GM23338 (cell line): ENCODE data around the gene TERT. TPM values are rescaled to one million over a fixed set of nuclear protein-coding genes. Genes with fewer than 3 reads are reported as not detected.

ENCODE experiments used
- ATAC-seq: fragments of 200-7000 bp; cut with Tn5 transposase; 3 replicates; pipeline ENCODE4 v1.9.1; 2020
- DNase-seq: peaks from one replicate; pipeline ENCODE4 v3.0.0-alpha.2; 2015; ENCODE audit warnings: low spot score
- H2AFZ ChIP-seq: fragments of 200-600 bp; sonication (generic); 2 replicates; pipeline ENCODE4 v1.8.0; 2016; ENCODE audit warnings: antibody characterized with exemption, mild to moderate bottlenecking, moderate library complexity
- H3F3A ChIP-seq: fragments of 200-600 bp; sonication (generic); replicated peaks from 2 replicates; pipeline ENCODE4 v1.8.0; 2017; ENCODE audit warnings: antibody characterized with exemption, mixed run types, low read depth
- H3K27ac ChIP-seq: fragments of 200-600 bp; sonication (generic); 2 replicates; pipeline ENCODE4 v1.6.1; 2016; ENCODE audit warnings: low read depth
- H3K27me3 ChIP-seq: fragments of 200-600 bp; sonication (generic); 2 replicates; pipeline ENCODE4 v1.8.0; 2016; ENCODE audit warnings: mild to moderate bottlenecking, mixed run types, moderate library complexity; ENCODE audit not compliant: insufficient read depth
- H3K36me3 ChIP-seq: fragments of 200-600 bp; sonication (generic); 2 replicates; pipeline ENCODE4 v1.8.0; 2016; ENCODE audit warnings: mild to moderate bottlenecking; ENCODE audit not compliant: insufficient read depth
- H3K4me1 ChIP-seq: fragments of 200-600 bp; sonication (generic); 2 replicates; pipeline ENCODE4 v1.8.0; 2016; ENCODE audit warnings: mild to moderate bottlenecking, moderate library complexity; ENCODE audit not compliant: insufficient read depth
- H3K4me2 ChIP-seq: fragments of 200-600 bp; sonication (generic); 2 replicates; pipeline ENCODE4 v1.7.1; 2017; ENCODE audit warnings: mixed run types
- H3K4me3 ChIP-seq: fragments of 200-600 bp; sonication (generic); 2 replicates; pipeline ENCODE4 v1.6.1; 2016; ENCODE audit warnings: mixed run types
- H3K79me2 ChIP-seq: fragments of 200-600 bp; sonication (generic); replicated peaks from 2 replicates; pipeline ENCODE4 v1.8.0; 2017; ENCODE audit warnings: mild to moderate bottlenecking; ENCODE audit not compliant: insufficient read depth
- H3K9me2 ChIP-seq: fragments of 200-600 bp; sonication (generic); 2 replicates; pipeline ENCODE4 v1.8.0; 2017; ENCODE audit not compliant: insufficient read depth
- H4K20me1 ChIP-seq: fragments of 200-600 bp; sonication (generic); replicated peaks from 2 replicates; pipeline ENCODE4 v1.8.0; 2017; ENCODE audit warnings: mild to moderate bottlenecking; ENCODE audit not compliant: insufficient read depth
- H3K27ac Mint-ChIP-seq: 2 replicates; pipeline ENCODE4 v1.8.0; 2020; ENCODE audit warnings: inconsistent platforms, mild to moderate bottlenecking, moderate library complexity, mixed read lengths
- H3K27me3 Mint-ChIP-seq: 3 replicates; pipeline ENCODE4 v1.8.0; 2022; ENCODE audit warnings: low read depth, mild to moderate bottlenecking, moderate library complexity, mixed read lengths, inconsistent platforms; ENCODE audit not compliant: insufficient read depth, poor library complexity
- H3K36me3 Mint-ChIP-seq: 3 replicates; pipeline ENCODE4 v1.8.0; 2021; ENCODE audit warnings: low read depth, mild to moderate bottlenecking, inconsistent platforms, moderate library complexity, mixed read lengths
- H3K4me1 Mint-ChIP-seq: 3 replicates; pipeline ENCODE4 v1.8.0; 2020; ENCODE audit warnings: mild to moderate bottlenecking, inconsistent platforms, mixed read lengths
- H3K4me3 Mint-ChIP-seq: 3 replicates; pipeline ENCODE4 v1.8.0; 2021; ENCODE audit warnings: moderate library complexity, mild to moderate bottlenecking, inconsistent platforms, mixed read lengths
- H3K9me3 Mint-ChIP-seq: 3 replicates; pipeline ENCODE4 v1.8.0; 2020; ENCODE audit warnings: moderate library complexity, mild to moderate bottlenecking, inconsistent platforms, mixed read lengths
- CREB1 ChIP-seq: fragments of 250-450 bp; sonication (Bioruptor Pico); IDR thresholded peaks from 2 replicates; pipeline ENCODE4 v1.5.0; 2020; ENCODE audit warnings: low read depth, mild to moderate bottlenecking, moderate library complexity
- CTCF ChIP-seq, 2 experiments: fragments of 200-600 bp in 1 of 2; sonication (generic) in 1 of 2; conservative IDR thresholded peaks; 2 replicates each; pipeline versions ENCODE4 v1.5.1 to v1.6.1; 2016 to 2017; ENCODE audit warnings: antibody characterized with exemption in 2 of 2, low read depth in 2 of 2, mild to moderate bottlenecking in 2 of 2, moderate library complexity in 1 of 2
- ETS1 ChIP-seq: IDR thresholded peaks from 2 replicates; pipeline ENCODE4 v1.6.1; 2016; ENCODE audit warnings: antibody characterized with exemption
- EZH2 ChIP-seq: fragments of 200-600 bp; sonication (generic); IDR thresholded peaks from one replicate; pipeline ENCODE4 v1.8.0; 2017; ENCODE audit warnings: antibody characterized with exemption, mild to moderate bottlenecking, low read depth; ENCODE audit not compliant: unreplicated experiment
- EZH2phosphoT487 ChIP-seq: fragments of 200-600 bp; sonication (generic); IDR thresholded peaks from one replicate; pipeline ENCODE4 v1.8.1; 2018; ENCODE audit warnings: antibody characterized with exemption; ENCODE audit not compliant: unreplicated experiment
- JUNB ChIP-seq: IDR thresholded peaks from one replicate; pipeline ENCODE4 v1.6.1; 2016; ENCODE audit warnings: antibody characterized with exemption; ENCODE audit not compliant: unreplicated experiment
- NANOG ChIP-seq: IDR thresholded peaks from 2 replicates; pipeline ENCODE4 v1.6.1; 2016; ENCODE audit warnings: antibody characterized with exemption, borderline replicate concordance
- POLR2AphosphoS5 ChIP-seq: IDR thresholded peaks from 2 replicates; pipeline ENCODE4 v1.6.1; 2016; ENCODE audit warnings: antibody characterized with exemption, low read depth
- STAT1 ChIP-seq: IDR thresholded peaks from one replicate; pipeline ENCODE4 v1.6.1; 2016; ENCODE audit warnings: antibody characterized with exemption; ENCODE audit not compliant: unreplicated experiment
- ZNF114 ChIP-seq: fragments of 250-450 bp; sonication (Bioruptor Pico); IDR thresholded peaks from 2 replicates; pipeline ENCODE4 v1.5.0; 2020; ENCODE audit warnings: mild to moderate bottlenecking, moderate library complexity
- ZNF331 ChIP-seq: fragments of 250-450 bp; sonication (Bioruptor Pico); IDR thresholded peaks from 2 replicates; pipeline ENCODE4 v1.5.0; 2020; ENCODE audit warnings: low read depth, mild to moderate bottlenecking, moderate library complexity
- ZNF462 ChIP-seq: fragments of 250-450 bp; sonication (Bioruptor Pico); IDR thresholded peaks from 2 replicates; pipeline ENCODE4 v1.5.0; 2020; ENCODE audit warnings: mild to moderate bottlenecking, moderate library complexity
- polyA plus RNA-seq: library from polyadenylated mRNA; unstranded; fragments of >200 nt; fragmentation: Nextera tagmentation; extraction: Ambion mirVana; gene quantifications from 2 replicates; pipeline ENCODE4 v1.2.1, GENCODE V29; 2016
- total RNA-seq: library from RNA; depleted of rRNA; stranded (reverse); fragments of >200 nt; shearing (Covaris generic); gene quantifications from 2 replicates; pipeline ENCODE4 v1.2.3, GENCODE V29; 2014
- TF ChIP-seq, protein P1 (sequence below): IDR thresholded peaks from one replicate; pipeline ENCODE4 v1.6.1; 2018; ENCODE audit warnings: antibody characterized with exemption; ENCODE audit not compliant: unreplicated experiment

The TERT gene
- total and polyA plus RNA-seq, 2 experiments from 2014 or later = 9.8 to 46.4 TPM

GRCh38 chr5:1247811-1248210 is 47.1 kb downstream of the TERT start:
- no peak overlapping the region for H2AFZ ChIP-seq
- H3K9me3 Mint-ChIP-seq = no peaks in the 10 kb centered on the region; the same call in 2 of the 3 replicates
- H3K27me3 Mint-ChIP-seq = peaks cover 5% of the 10 kb centered on the region
- peaks cover 13% of the 10 kb centered on the region; the same call in 2 of the 3 replicates for H3K4me1 Mint-ChIP-seq
- H3K79me2 ChIP-seq = no peaks in the 10 kb centered on the region
- H3K4me3 ChIP-seq = no peak overlapping the region
- no peaks in the 10 kb centered on the region for H3K9me2 ChIP-seq
- H3K27ac Mint-ChIP-seq = no peak overlapping the region
- 0 out of 2 replicates have a peak, but pooled peaks cover 3% of the 10 kb centered on the region for H3K4me1 ChIP-seq
- no peaks in the 10 kb centered on the region for H3K27me3 ChIP-seq
- no peak overlapping the region for H3K4me3 Mint-ChIP-seq
- TF ChIP-seq ZNF462 (CRISPR knock-in tag) = no peak
- TF ChIP-seq JUNB = no peak
- TF ChIP-seq ETS1 = no peak
- TF ChIP-seq POLR2AphosphoS5 = no peak
- no peak for TF ChIP-seq ZNF114
- TF ChIP-seq CREB1 (CRISPR knock-in tag) = no peak
- no peak for TF ChIP-seq STAT1
- no peak for TF ChIP-seq EZH2phosphoT487
- no peak for TF ChIP-seq NANOG
- no peak for TF ChIP-seq CTCF (conservative IDR thresholded peaks at IDR 0.05; ENCODE audit: low read depth in 2 of 2)
- TF ChIP-seq, protein P1, sequence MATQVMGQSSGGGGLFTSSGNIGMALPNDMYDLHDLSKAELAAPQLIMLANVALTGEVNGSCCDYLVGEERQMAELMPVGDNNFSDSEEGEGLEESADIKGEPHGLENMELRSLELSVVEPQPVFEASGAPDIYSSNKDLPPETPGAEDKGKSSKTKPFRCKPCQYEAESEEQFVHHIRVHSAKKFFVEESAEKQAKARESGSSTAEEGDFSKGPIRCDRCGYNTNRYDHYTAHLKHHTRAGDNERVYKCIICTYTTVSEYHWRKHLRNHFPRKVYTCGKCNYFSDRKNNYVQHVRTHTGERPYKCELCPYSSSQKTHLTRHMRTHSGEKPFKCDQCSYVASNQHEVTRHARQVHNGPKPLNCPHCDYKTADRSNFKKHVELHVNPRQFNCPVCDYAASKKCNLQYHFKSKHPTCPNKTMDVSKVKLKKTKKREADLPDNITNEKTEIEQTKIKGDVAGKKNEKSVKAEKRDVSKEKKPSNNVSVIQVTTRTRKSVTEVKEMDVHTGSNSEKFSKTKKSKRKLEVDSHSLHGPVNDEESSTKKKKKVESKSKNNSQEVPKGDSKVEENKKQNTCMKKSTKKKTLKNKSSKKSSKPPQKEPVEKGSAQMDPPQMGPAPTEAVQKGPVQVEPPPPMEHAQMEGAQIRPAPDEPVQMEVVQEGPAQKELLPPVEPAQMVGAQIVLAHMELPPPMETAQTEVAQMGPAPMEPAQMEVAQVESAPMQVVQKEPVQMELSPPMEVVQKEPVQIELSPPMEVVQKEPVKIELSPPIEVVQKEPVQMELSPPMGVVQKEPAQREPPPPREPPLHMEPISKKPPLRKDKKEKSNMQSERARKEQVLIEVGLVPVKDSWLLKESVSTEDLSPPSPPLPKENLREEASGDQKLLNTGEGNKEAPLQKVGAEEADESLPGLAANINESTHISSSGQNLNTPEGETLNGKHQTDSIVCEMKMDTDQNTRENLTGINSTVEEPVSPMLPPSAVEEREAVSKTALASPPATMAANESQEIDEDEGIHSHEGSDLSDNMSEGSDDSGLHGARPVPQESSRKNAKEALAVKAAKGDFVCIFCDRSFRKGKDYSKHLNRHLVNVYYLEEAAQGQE = no peak
- no peak for TF ChIP-seq EZH2
- no peak for TF ChIP-seq ZNF331 (CRISPR knock-in tag)
- H3K36me3 Mint-ChIP-seq = no peaks in the 10 kb centered on the region; the same call in 2 of the 3 replicates
- DNase-seq = no peak
- H3K36me3 ChIP-seq = no peaks in the 10 kb centered on the region
- ATAC-seq = no peak
- H4K20me1 ChIP-seq = no peaks in the 10 kb centered on the region
- H3K27ac ChIP-seq = no peak overlapping the region
- H3F3A ChIP-seq = no peaks in the 10 kb centered on the region
- H3K4me2 ChIP-seq = no peak overlapping the region
